HG03575 (cell line): ENCODE data around the gene CNST.
"Not testable (repeated sequence)": the region's sequence is repeated elsewhere in the genome, so short reads cannot be mapped to it uniquely, and the experiment has no call there.

ENCODE experiments used
- ATAC-seq: cut with Tn5 transposase; IDR thresholded peaks from one replicate; pipeline ENCODE4 v1.9.1; 2021; ENCODE audit not compliant: unreplicated experiment, insufficient number of reproducible peaks, low FRiP score; ENCODE audit errors: extremely low read depth

Gene CNST

GRCh38 chr1:246689409-246690008 is 123.3 kb downstream of the CNST start:
- peak; percentile 81 for ATAC-seq

- no peak for ATAC-seq
Measured at GRCh38 chr1:246690100-246690499, 123.8 kb downstream of the CNST start.

GRCh38 chr1:246691622-246692495 is 125.6 kb downstream of the CNST start:
- ATAC-seq, result no peak

GRCh38 chr1:246694213-246694895 is 128.1 kb downstream of the CNST start:
- ATAC-seq, result not testable (repeated sequence)

- no peak for ATAC-seq
Measured at GRCh38 chr1:246695136-246695535, 128.9 kb downstream of the CNST start.

- ATAC-seq, result no peak
Measured at GRCh38 chr1:246695666-246696065, 129.4 kb downstream of the CNST start.

- ATAC-seq, result no peak
Measured at GRCh38 chr1:246698466-246699094, 132.3 kb downstream of the CNST start.

GRCh38 chr1:246699095-246699735 is 133.0 kb downstream of the CNST start:
- no peak for ATAC-seq

- ATAC-seq, result no peak
Measured at GRCh38 chr1:246703581-246703980, 137.3 kb downstream of the CNST start.

GRCh38 chr1:246705368-246705767 is 139.1 kb downstream of the CNST start:
- no peak for ATAC-seq

- no peak for ATAC-seq
Measured at GRCh38 chr1:246708166-246708565, 141.9 kb downstream of the CNST start.

GRCh38 chr1:246709196-246709595 is 142.9 kb downstream of the CNST start:
- ATAC-seq, result no peak

- no peak for ATAC-seq
Measured at GRCh38 chr1:246709835-246710234, 143.6 kb downstream of the CNST start.

GRCh38 chr1:246711548-246712003 is 145.3 kb downstream of the CNST start:
- ATAC-seq, result no peak

- ATAC-seq, result not testable (repeated sequence)
Measured at GRCh38 chr1:246712428-246712827, 146.2 kb downstream of the CNST start.
